ENCODE data around the gene TMEM208.

The TMEM208 gene

DNA sequence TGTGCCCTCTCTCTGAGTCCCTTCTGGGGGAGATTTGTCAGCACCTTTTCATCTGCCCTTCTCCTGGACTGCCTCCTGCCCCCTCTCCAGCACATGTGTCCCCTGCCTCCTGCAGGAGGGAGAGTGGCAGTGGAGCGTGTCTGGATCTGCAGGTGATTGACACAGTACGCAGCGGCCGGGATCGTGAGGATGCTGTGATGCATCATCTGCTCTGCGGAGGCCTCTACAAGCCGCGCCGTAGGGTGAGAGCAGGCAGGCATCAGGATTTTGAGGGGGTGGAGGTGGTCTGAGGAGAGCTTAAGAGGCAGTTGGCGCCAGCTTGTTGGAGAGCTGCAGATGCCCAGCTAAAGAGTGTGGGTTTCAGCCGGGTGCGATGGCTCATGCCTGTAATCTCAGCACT, 32.8 kb downstream of the TMEM208 start:
- Histone ChIP-seq H3K4me1 (peaks cover 2% of the 10 kb centered on the region; the same call in 1 of the 2 replicates), H3K4me3 (ENCODE audit: low read depth, low read length) (no peak overlapping the region), H3K36me3 (no peaks in the 10 kb centered on the region), H3K9me3 (no peaks in the 10 kb centered on the region), H3K27me3 (no peaks in the 10 kb centered on the region)
- TF ChIP-seq, protein P1, sequence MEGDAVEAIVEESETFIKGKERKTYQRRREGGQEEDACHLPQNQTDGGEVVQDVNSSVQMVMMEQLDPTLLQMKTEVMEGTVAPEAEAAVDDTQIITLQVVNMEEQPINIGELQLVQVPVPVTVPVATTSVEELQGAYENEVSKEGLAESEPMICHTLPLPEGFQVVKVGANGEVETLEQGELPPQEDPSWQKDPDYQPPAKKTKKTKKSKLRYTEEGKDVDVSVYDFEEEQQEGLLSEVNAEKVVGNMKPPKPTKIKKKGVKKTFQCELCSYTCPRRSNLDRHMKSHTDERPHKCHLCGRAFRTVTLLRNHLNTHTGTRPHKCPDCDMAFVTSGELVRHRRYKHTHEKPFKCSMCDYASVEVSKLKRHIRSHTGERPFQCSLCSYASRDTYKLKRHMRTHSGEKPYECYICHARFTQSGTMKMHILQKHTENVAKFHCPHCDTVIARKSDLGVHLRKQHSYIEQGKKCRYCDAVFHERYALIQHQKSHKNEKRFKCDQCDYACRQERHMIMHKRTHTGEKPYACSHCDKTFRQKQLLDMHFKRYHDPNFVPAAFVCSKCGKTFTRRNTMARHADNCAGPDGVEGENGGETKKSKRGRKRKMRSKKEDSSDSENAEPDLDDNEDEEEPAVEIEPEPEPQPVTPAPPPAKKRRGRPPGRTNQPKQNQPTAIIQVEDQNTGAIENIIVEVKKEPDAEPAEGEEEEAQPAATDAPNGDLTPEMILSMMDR (IDR thresholded peaks at IDR 0.05; ENCODE audit: low read depth, low read length), result peak; percentile 8; the same call in 1 of the 2 replicates
- DNase-seq, result no peak

DNA sequence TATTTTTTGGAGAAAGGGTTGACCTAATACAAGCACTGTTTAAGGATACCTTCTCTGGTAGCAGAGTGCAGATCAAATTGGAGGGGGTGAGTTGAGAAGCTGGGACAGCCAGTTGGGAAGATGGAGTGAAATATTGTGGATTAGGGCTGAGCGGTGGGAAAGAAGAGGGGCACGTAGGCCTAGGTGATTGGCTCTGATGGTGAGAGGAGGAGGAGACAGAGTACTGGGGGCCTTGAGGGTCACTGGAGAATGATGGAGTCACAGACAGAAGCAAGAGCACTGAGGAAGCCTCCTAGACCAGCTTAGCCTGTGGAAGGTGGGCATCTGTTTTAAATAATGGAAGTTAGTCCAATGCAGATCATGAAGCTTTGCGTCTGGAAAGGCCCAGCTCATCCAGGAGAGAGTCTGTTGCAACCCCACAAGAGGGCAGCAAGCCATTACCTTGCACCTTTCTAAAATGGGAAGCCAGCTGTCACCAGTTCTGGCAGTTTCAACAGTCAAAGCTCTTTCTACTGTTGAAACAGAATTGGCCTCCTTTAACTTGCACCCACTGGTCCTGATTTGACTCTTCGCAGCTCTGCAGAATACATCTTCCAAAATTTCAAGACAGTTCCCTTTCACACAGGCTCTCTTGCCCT, 33.6 kb downstream of the TMEM208 start:
- Histone ChIP-seq H3K27me3 (no peaks in the 10 kb centered on the region), H3K4me1 (no peaks in the 10 kb centered on the region), H3K36me3 (no peaks in the 10 kb centered on the region), H3K9me3 (no peaks in the 10 kb centered on the region), H3K4me3 (ENCODE audit: low read depth, low read length) (no peak overlapping the region)
- TF ChIP-seq, protein P1 (IDR thresholded peaks at IDR 0.05; ENCODE audit: low read depth, low read length), result peak; percentile 85
- peak; percentile 62 for DNase-seq

DNA sequence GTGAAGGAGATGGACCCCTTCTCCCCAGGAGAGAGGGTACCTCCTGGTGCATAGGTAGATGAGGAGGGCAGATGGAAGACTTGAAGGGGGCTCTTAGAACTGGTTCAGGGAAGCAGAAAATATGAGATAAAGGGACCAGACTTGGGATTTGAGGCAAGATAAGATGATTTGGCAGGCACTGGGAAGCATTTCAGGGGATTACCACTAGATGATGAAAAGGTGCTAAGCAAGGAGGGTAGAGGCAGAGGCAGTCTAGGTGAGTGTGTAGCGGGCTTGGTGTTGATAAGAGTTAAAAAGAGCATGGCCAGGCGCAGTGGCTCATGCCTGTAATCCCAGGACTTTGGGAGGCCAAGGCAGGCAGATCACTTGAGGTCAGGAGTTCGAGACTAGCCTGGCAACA, 36.3 kb downstream of the TMEM208 start:
- DNase-seq, result no peak
- no peaks in the 10 kb centered on the region for H3K27me3 ChIP-seq
- H3K36me3 ChIP-seq, result no peaks in the 10 kb centered on the region
- no peaks in the 10 kb centered on the region for H3K9me3 ChIP-seq
- TF ChIP-seq, protein P1 (IDR thresholded peaks at IDR 0.05; ENCODE audit: low read depth, low read length), result no peak
- no peaks in the 10 kb centered on the region for H3K4me1 ChIP-seq
- H3K4me3 ChIP-seq (ENCODE audit: low read depth, low read length), result no peak overlapping the region

DNA sequence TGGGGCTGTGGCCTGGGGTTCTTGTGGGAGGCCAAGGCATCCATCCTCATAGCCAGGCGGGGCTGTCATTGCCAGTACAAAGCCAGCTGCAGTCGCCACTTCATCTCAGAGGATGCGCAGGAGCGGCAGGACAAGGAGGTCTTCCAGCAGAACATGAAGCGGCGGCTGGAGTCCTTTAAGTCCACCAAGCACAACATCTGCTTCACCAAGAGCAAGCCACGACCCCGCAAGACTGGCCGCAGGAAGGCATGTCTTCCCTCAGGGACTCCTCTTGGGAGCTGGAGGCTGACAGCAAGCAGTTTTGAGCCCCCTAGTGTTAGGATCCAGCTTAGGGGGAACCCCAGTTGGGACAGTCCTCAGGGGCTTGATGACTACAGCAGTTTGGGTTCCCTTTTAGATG, 37.3 kb downstream of the TMEM208 start:
- no peaks in the 10 kb centered on the region for H3K36me3 ChIP-seq
- peaks cover 2% of the 10 kb centered on the region; the same call in 1 of the 2 replicates for H3K27me3 ChIP-seq
- no peak overlapping the region for H3K4me3 ChIP-seq (ENCODE audit: low read depth, low read length)
- no peaks in the 10 kb centered on the region for H3K9me3 ChIP-seq
- H3K4me1 ChIP-seq, result no peaks in the 10 kb centered on the region
- no peak for DNase-seq
- TF ChIP-seq, protein P1 (IDR thresholded peaks at IDR 0.05; ENCODE audit: low read depth, low read length), result peak; percentile 30; the same call in 1 of the 2 replicates

DNA sequence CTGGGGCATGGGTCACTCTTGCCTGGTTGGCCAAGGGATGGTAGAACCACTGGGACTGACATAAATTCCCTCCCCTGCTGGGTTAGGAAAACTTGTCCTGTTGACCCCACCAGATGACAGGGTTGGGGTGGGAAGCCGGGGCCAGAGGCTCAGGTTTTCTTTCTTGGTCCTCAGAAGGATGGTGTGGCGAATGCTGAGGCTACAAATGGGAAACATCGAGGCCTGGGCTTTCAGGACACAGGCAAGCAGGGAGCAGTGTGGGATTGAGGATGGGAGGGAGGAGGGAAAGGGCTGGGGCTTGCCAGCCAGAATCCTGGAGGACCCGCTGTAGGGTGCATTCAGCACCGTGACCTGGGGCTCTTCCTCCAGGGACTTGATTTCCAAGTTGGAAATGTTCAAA, 37.9 kb downstream of the TMEM208 start:
- DNase-seq, result no peak
- Histone ChIP-seq H3K4me3 (ENCODE audit: low read depth, low read length) (no peak overlapping the region), H3K27me3 (peaks cover 3% of the 10 kb centered on the region; the same call in 1 of the 2 replicates), H3K9me3 (no peaks in the 10 kb centered on the region), H3K4me1 (no peaks in the 10 kb centered on the region), H3K36me3 (no peaks in the 10 kb centered on the region)
- TF ChIP-seq, protein P1 (IDR thresholded peaks at IDR 0.05; ENCODE audit: low read depth, low read length), result no peak

DNA sequence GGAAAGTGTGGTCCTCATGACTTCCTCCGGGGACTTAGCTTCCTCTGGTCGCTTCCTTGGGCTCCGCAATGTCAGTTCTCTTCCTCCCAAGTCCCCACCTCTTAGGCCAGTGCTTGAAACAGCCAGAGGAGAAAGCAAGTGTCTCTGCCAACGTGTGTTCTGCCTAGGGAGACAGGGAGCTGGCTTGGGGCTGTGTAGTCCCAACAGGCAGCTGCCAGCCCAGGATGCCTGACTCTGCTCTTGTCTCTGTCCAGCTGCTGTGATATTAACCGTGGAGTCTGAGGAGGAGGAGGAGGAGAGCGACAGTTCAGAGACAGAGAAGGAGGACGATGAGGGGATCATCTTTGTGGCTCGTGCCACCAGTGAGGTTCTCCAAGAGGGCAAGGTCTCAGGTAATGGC, 38.9 kb downstream of the TMEM208 start:
- H3K4me1 ChIP-seq, result no peaks in the 10 kb centered on the region
- peaks cover 3% of the 10 kb centered on the region; the same call in 1 of the 2 replicates for H3K27me3 ChIP-seq
- H3K9me3 ChIP-seq, result no peaks in the 10 kb centered on the region
- DNase-seq, result no peak
- TF ChIP-seq, protein P1 (IDR thresholded peaks at IDR 0.05; ENCODE audit: low read depth, low read length), result no peak
- H3K36me3 ChIP-seq, result no peaks in the 10 kb centered on the region
- no peak overlapping the region for H3K4me3 ChIP-seq (ENCODE audit: low read depth, low read length)

All from BE2C (cell line).